ENCODE data around the gene CAMTA1.

Gene CAMTA1

DNA sequence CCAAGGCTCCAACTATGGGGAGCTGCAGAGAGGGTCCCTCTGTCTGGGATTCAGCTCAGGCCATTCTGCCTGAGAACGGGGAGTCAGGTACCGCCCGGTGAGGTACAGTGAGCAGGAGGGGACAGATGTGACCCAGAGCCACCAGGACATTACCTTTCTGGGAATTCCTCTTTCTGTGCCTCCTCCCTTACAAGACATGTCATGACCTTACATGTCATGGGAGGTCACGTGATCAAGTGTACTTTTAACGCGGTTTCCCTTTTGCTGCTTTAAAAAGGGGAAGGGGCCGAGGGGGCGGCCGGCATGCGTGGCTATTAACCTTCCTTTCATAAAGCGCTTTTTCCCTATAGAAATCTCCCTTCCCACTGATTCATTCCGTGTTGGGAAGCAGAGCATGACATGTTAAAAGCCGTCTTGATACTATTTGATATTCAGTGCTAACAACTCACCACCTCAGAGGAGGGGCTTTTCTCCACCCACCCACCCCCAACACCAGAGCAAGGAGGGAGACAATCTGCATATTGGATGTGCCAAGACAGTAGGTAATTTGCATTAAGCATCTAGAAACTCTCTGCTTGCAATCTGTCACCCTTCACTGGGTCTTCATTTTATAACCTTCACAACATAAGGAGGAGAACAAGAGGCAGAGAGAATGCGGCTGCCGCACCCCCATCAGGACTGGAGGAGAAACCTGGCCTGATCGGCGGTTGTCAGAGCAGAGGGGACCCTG is 872.2 kb downstream of the CAMTA1 start:
- no peak for DNase-seq (ENCODE audit: low read depth)
- no peak overlapping the region for H3K4me3 ChIP-seq (ENCODE audit: low read depth, low read length)
- TF ChIP-seq, protein P1, sequence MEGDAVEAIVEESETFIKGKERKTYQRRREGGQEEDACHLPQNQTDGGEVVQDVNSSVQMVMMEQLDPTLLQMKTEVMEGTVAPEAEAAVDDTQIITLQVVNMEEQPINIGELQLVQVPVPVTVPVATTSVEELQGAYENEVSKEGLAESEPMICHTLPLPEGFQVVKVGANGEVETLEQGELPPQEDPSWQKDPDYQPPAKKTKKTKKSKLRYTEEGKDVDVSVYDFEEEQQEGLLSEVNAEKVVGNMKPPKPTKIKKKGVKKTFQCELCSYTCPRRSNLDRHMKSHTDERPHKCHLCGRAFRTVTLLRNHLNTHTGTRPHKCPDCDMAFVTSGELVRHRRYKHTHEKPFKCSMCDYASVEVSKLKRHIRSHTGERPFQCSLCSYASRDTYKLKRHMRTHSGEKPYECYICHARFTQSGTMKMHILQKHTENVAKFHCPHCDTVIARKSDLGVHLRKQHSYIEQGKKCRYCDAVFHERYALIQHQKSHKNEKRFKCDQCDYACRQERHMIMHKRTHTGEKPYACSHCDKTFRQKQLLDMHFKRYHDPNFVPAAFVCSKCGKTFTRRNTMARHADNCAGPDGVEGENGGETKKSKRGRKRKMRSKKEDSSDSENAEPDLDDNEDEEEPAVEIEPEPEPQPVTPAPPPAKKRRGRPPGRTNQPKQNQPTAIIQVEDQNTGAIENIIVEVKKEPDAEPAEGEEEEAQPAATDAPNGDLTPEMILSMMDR (IDR thresholded peaks at IDR 0.05; ENCODE audit: insufficient read depth, low read depth, low read length, missing control alignments) = no peak

DNA sequence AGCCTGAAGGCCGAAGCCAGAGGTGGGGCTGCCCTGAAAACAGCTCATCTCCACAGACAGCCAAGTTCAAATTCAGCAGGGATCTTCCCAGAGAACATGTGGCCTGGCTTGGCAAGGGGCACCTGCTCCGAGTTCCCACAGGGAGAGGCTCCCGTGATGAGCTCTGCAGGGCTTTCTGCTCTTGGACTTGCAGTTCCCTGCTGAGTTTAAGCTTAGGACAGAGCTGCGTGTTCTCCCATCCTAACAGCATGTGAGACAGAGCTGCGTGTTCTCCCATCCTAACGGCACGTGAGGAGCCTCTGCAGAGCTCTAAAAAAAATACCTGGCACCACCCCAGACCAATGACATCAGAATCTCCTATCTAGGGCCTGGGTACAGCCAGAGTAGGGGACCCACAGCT is 872.8 kb downstream of the CAMTA1 start:
- no peak for DNase-seq (ENCODE audit: low read depth)
- TF ChIP-seq, protein P1 (IDR thresholded peaks at IDR 0.05; ENCODE audit: insufficient read depth, low read depth, low read length, missing control alignments) = no peak
- H3K4me3 ChIP-seq (ENCODE audit: low read depth, low read length) = no peak overlapping the region

DNA sequence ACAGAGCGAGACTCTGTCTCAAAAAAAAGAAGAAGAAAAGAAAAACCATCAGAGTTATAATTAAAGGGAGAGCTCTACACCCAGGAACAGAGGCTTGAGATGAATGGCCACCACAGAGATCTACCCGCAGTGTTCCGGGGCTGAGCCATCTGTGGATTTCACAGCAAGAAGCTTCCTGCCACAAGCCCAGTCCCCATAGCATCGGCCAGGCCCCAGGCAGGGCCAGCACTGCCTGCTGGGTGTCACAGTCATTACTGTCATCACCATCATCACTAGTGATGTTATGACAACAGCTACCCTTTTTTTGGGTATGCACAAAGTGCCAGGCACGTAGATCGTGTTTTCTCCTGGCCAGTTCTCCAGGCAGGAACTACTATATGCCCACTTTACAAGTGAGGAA is 874.3 kb downstream of the CAMTA1 start:
- no peak overlapping the region for H3K4me3 ChIP-seq (ENCODE audit: low read depth, low read length)
- TF ChIP-seq, protein P1 (IDR thresholded peaks at IDR 0.05; ENCODE audit: insufficient read depth, low read depth, low read length, missing control alignments) = no peak
- DNase-seq (ENCODE audit: low read depth) = no peak

DNA sequence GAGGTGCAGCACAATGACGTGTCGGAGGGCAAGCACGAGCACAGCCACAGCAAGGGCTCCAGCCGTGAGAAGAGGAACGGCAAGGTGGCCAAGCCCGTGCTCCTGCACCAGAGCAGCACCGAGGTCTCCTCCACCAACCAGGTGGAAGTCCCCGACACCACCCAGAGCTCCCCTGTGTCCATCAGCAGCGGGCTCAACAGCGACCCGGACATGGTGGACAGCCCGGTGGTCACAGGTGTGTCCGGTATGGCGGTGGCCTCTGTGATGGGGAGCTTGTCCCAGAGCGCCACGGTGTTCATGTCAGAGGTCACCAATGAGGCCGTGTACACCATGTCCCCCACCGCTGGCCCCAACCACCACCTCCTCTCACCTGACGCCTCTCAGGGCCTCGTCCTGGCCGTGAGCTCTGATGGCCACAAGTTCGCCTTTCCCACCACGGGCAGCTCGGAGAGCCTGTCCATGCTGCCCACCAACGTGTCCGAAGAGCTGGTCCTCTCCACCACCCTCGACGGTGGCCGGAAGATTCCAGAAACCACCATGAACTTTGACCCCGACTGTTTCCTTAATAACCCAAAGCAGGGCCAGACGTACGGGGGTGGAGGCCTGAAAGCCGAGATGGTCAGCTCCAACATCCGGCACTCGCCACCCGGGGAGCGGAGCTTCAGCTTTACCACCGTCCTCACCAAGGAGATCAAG is 878.3 kb downstream of the CAMTA1 start:
- TF ChIP-seq, protein P1 (IDR thresholded peaks at IDR 0.05; ENCODE audit: insufficient read depth, low read depth, low read length, missing control alignments) = no peak
- H3K4me3 ChIP-seq (ENCODE audit: low read depth, low read length) = no peak overlapping the region
- no peak for DNase-seq (ENCODE audit: low read depth)

DNA sequence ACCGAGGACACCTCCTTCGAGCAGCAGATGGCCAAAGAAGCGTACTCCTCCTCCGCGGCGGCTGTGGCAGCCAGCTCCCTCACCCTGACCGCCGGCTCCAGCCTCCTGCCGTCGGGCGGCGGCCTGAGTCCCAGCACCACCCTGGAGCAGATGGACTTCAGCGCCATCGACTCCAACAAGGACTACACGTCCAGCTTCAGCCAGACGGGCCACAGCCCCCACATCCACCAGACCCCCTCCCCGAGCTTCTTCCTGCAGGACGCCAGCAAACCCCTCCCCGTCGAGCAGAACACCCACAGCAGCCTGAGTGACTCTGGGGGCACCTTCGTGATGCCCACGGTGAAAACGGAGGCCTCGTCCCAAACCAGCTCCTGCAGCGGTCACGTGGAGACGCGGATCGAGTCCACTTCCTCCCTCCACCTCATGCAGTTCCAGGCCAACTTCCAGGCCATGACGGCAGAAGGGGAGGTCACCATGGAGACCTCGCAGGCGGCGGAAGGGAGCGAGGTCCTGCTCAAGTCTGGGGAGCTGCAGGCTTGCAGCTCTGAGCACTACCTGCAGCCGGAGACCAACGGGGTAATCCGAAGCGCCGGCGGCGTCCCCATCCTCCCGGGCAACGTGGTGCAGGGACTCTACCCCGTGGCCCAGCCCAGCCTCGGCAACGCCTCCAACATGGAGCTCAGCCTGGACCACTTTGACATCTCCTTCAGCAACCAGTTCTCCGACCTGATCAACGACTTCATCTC is 879.1 kb downstream of the CAMTA1 start:
- H3K4me3 ChIP-seq (ENCODE audit: low read depth, low read length) = no peak overlapping the region
- DNase-seq (ENCODE audit: low read depth) = no peak
- TF ChIP-seq, protein P1 (IDR thresholded peaks at IDR 0.05; ENCODE audit: insufficient read depth, low read depth, low read length, missing control alignments) = no peak

DNA sequence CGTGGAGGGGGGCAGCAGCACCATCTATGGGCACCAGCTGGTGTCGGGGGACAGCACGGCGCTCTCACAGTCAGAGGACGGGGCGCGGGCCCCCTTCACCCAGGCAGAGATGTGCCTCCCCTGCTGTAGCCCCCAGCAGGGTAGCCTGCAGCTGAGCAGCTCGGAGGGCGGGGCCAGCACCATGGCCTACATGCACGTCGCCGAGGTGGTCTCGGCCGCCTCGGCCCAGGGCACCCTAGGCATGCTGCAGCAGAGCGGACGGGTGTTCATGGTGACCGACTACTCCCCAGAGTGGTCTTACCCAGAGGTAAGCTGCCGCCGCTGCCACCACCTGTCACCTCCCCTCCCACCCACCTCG is 879.6 kb downstream of the CAMTA1 start:
- no peak for DNase-seq (ENCODE audit: low read depth)
- no peak overlapping the region for H3K4me3 ChIP-seq (ENCODE audit: low read depth, low read length)
- TF ChIP-seq, protein P1 (IDR thresholded peaks at IDR 0.05; ENCODE audit: insufficient read depth, low read depth, low read length, missing control alignments) = no peak

All from GM12865 (cell line).